ENCODE results near the gene MYLK4.

The MYLK4 gene

GRCh38 chr6:2615251-2615650, 135.5 kb downstream of the MYLK4 start:
- Histone ChIP-seq H3K79me2 (ENCODE audit: insufficient read depth, low read depth) (no peaks in the 10 kb centered on the region), H2AFZ (ENCODE audit: low read depth) (no peak overlapping the region), H4K20me1 (ENCODE audit: insufficient read depth) (no peaks in the 10 kb centered on the region), H3K27ac (no peak overlapping the region), H3K4me3 (IDR thresholded peaks at IDR 0.05; ENCODE audit: insufficient read depth, low read depth, low read length) (no peak overlapping the region), H3K27me3 (ENCODE audit: insufficient read depth, low read depth) (no peaks in the 10 kb centered on the region), H3K4me2 (no peak overlapping the region), H3K4me1 (ENCODE audit: low read depth, poor library complexity, severe bottlenecking) (no peaks in the 10 kb centered on the region), H3K9ac (no peak overlapping the region), H3K36me3 (ENCODE audit: insufficient read depth) (no peaks in the 10 kb centered on the region)
- no peak for TF ChIP-seq CTCF (conservative IDR thresholded peaks at IDR 0.05; ENCODE audit: low read depth, low read length)

GRCh38 chr6:2614846-2615245, 135.9 kb downstream of the MYLK4 start:
- H3K27ac ChIP-seq: no peak overlapping the region
- no peak overlapping the region for H3K4me3 ChIP-seq (IDR thresholded peaks at IDR 0.05; ENCODE audit: insufficient read depth, low read depth, low read length)
- H3K9ac ChIP-seq: no peak overlapping the region
- H3K36me3 ChIP-seq (ENCODE audit: insufficient read depth): no peaks in the 10 kb centered on the region
- no peak for TF ChIP-seq CTCF (conservative IDR thresholded peaks at IDR 0.05; ENCODE audit: low read depth, low read length)
- H2AFZ ChIP-seq (ENCODE audit: low read depth): no peak overlapping the region
- no peaks in the 10 kb centered on the region for H3K79me2 ChIP-seq (ENCODE audit: insufficient read depth, low read depth)
- no peaks in the 10 kb centered on the region for H4K20me1 ChIP-seq (ENCODE audit: insufficient read depth)
- H3K4me1 ChIP-seq (ENCODE audit: low read depth, poor library complexity, severe bottlenecking): no peaks in the 10 kb centered on the region
- H3K4me2 ChIP-seq: no peak overlapping the region
- no peaks in the 10 kb centered on the region for H3K27me3 ChIP-seq (ENCODE audit: insufficient read depth, low read depth)

- Histone ChIP-seq H3K9ac (no peak overlapping the region), H3K27me3 (ENCODE audit: insufficient read depth, low read depth) (no peaks in the 10 kb centered on the region), H3K27ac (no peak overlapping the region), H4K20me1 (ENCODE audit: insufficient read depth) (no peaks in the 10 kb centered on the region), H2AFZ (ENCODE audit: low read depth) (no peak overlapping the region), H3K36me3 (ENCODE audit: insufficient read depth) (no peaks in the 10 kb centered on the region), H3K79me2 (ENCODE audit: insufficient read depth, low read depth) (no peaks in the 10 kb centered on the region), H3K4me2 (no peak overlapping the region), H3K4me3 (IDR thresholded peaks at IDR 0.05; ENCODE audit: insufficient read depth, low read depth, low read length) (no peak overlapping the region), H3K4me1 (ENCODE audit: low read depth, poor library complexity, severe bottlenecking) (no peaks in the 10 kb centered on the region)
- TF ChIP-seq CTCF (conservative IDR thresholded peaks at IDR 0.05; ENCODE audit: low read depth, low read length): no peak
Observed at GRCh38 chr6:2614155-2614554, 136.6 kb downstream of the MYLK4 start.

Data from KMS-11 (cell line).